Cardiac muscle cell (in vitro differentiated cells and primary cell): ENCODE results near the gene ARPC1B. TPM values are rescaled to one million over a fixed set of nuclear protein-coding genes. Genes with fewer than 3 reads are reported as not detected.
"Not testable (repeated sequence)": the region's sequence is repeated elsewhere in the genome, so short reads cannot be mapped to it uniquely, and the experiment has no call there.

Experiments
- DNase-seq, 2 donors: peaks; one replicate each; pipeline versions ENCODE4 v3.0.0 to v3.0.0-alpha.2; 2010 to 2017; ENCODE audit warnings: low read depth in 1 of 2, low spot score in 1 of 2
- H3K27ac ChIP-seq: fragments of 200-600 bp; sonication (generic); 2 replicates; pipeline ENCODE4 v1.5.1; 2016
- H3K27me3 ChIP-seq: fragments of 200-600 bp; sonication (generic); 2 replicates; pipeline ENCODE4 v1.6.0; 2016; ENCODE audit warnings: control low read depth
- H3K36me3 ChIP-seq: fragments of 200-600 bp; sonication (generic); 2 replicates; pipeline ENCODE4 v1.5.1; 2016; ENCODE audit warnings: control low read depth
- H3K4me1 ChIP-seq: fragments of 200-600 bp; sonication (generic); 2 replicates; pipeline ENCODE4 v1.8.1; 2017; ENCODE audit warnings: low read depth, mild to moderate bottlenecking, mixed run types
- H3K4me3 ChIP-seq: fragments of 200-600 bp; sonication (generic); 2 replicates; pipeline ENCODE4 v1.5.1; 2016; ENCODE audit warnings: mild to moderate bottlenecking
- H3K9me3 ChIP-seq: fragments of 200-600 bp; sonication (generic); 2 replicates; pipeline ENCODE4 v1.5.1; 2017; ENCODE audit warnings: low read depth, mild to moderate bottlenecking, control low read depth
- CTCF ChIP-seq: IDR thresholded peaks from 2 replicates; pipeline ENCODE4 v1.5.1; 2012; ENCODE audit warnings: low read depth, mild to moderate bottlenecking, low read length
- polyA plus RNA-seq: library from polyadenylated mRNA; unstranded; fragments of >200 nt; fragmentation: Nextera tagmentation; extraction: Ambion mirVana; gene quantifications from 2 replicates; pipeline ENCODE4 v1.2.1, GENCODE V29; 2016
- total RNA-seq: library from RNA; depleted of rRNA; stranded (reverse); fragments of >200 nt; gene quantifications from 2 replicates; pipeline ENCODE4 v1.2.3, GENCODE V29; 2016

ARPC1B gene
- total and polyA plus RNA-seq, 2 experiments from 2014 or later = 38.7 to 49.3 TPM

GRCh38 chr7:99331002-99331401 lies 43.5 kb upstream of the ARPC1B start:
- Histone ChIP-seq H3K36me3 (peaks cover 18% of the 10 kb centered on the region), H3K27ac (peak overlapping the region; percentile 98), H3K4me3 (no peak overlapping the region), H3K4me1 (peaks cover 39% of the 10 kb centered on the region), H3K9me3 (no peaks in the 10 kb centered on the region), H3K27me3 (no peaks in the 10 kb centered on the region)
- no peak for TF ChIP-seq CTCF
- no peak for DNase-seq

DNA sequence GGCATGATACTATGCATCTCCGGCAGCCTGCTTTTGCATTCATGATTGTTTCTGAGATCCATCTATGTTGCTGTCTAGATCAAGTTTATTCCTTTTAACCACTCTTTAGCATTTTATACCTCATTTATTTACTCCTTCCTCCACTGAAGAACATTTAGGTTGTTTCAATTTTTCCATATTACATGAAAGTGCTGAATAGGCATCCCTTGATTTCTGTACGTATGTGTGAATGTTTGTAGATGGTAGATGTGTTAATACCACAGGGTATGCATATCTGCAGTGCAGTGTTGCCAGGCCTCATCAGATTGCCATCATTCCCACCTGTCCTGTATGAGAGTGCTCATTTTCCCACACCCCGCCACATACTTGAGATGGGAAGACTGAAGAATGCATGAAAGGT lies 34.9 kb upstream of the ARPC1B start:
- Histone ChIP-seq H3K36me3 (peaks cover 81% of the 10 kb centered on the region), H3K4me1 (no peaks in the 10 kb centered on the region), H3K9me3 (no peaks in the 10 kb centered on the region), H3K27me3 (no peaks in the 10 kb centered on the region), H3K27ac (no peak overlapping the region), H3K4me3 (no peak overlapping the region)
- no peak for TF ChIP-seq CTCF
- DNase-seq = no peak

DNA sequence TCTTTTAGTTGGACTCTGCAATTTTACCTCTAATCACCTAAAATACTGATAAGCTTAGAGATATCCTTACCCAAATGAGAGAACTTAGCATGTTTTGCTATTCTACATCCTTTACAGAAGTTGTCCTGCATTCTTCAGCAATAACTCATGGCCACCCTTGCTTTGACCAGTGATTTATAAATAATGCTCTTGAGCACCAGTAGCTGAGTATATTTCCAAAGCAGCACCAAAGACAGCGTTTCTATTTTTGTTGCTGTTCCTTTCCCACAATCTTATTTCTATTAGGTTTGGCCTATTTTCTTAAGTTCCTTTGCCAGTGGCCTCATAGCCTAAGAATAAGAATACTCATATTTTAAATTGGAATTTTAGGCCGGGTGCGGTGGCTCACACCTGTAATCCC lies 33.9 kb upstream of the ARPC1B start:
- no peak for TF ChIP-seq CTCF
- H3K4me1 ChIP-seq = no peaks in the 10 kb centered on the region
- no peaks in the 10 kb centered on the region for H3K9me3 ChIP-seq
- no peak overlapping the region for H3K27ac ChIP-seq
- H3K27me3 ChIP-seq = no peaks in the 10 kb centered on the region
- peaks cover 77% of the 10 kb centered on the region for H3K36me3 ChIP-seq
- no peak overlapping the region for H3K4me3 ChIP-seq
- no peak for DNase-seq

DNA sequence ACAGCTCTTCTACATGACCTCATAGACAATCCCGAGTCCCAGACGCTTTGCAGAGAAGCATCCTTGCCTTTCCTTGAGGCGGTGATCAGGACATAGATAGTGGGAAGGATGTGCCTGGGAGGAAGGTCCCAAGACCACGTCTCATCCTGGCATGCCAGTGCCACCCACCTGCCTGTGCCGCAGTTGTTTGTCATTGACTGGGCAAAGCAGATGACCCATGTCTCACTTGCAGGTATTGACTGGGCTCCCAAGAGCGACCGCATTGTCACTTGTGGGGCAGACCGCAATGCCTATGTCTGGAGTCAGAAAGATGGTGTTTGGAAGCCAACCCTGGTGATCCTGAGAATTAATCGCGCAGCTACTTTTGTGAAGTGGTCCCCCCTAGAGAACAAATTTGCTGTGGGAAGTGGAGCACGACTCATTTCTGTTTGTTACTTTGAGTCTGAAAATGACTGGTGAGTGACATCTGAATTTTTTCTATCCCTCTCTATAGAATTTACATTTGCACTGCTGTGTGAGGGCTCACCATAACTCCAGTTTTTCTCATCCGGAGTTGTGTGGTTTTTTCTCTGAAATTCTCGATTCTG lies 30.4 kb upstream of the ARPC1B start:
- Histone ChIP-seq H3K27ac (no peak overlapping the region), H3K4me3 (no peak overlapping the region), H3K36me3 (peaks cover 79% of the 10 kb centered on the region), H3K27me3 (no peaks in the 10 kb centered on the region), H3K9me3 (no peaks in the 10 kb centered on the region), H3K4me1 (no peaks in the 10 kb centered on the region)
- TF ChIP-seq CTCF = no peak
- DNase-seq = no peak

GRCh38 chr7:99350641-99351040 lies 23.9 kb upstream of the ARPC1B start:
- H3K27me3 ChIP-seq, H3K27ac ChIP-seq, H3K4me1 ChIP-seq, H3K4me3 ChIP-seq, H3K9me3 ChIP-seq, DNase-seq: not testable (repeated sequence)
- peaks cover 68% of the 10 kb centered on the region for H3K36me3 ChIP-seq

GRCh38 chr7:99352247-99352646 lies 22.3 kb upstream of the ARPC1B start:
- no peak overlapping the region for H3K27ac ChIP-seq
- TF ChIP-seq CTCF = no peak
- no peaks in the 10 kb centered on the region for H3K4me1 ChIP-seq
- DNase-seq = no peak
- H3K36me3 ChIP-seq = peaks cover 64% of the 10 kb centered on the region
- H3K4me3 ChIP-seq = no peak overlapping the region
- H3K9me3 ChIP-seq = no peaks in the 10 kb centered on the region
- no peaks in the 10 kb centered on the region for H3K27me3 ChIP-seq
